ENCODE results near the gene HTR4.

HTR4 gene

DNA sequence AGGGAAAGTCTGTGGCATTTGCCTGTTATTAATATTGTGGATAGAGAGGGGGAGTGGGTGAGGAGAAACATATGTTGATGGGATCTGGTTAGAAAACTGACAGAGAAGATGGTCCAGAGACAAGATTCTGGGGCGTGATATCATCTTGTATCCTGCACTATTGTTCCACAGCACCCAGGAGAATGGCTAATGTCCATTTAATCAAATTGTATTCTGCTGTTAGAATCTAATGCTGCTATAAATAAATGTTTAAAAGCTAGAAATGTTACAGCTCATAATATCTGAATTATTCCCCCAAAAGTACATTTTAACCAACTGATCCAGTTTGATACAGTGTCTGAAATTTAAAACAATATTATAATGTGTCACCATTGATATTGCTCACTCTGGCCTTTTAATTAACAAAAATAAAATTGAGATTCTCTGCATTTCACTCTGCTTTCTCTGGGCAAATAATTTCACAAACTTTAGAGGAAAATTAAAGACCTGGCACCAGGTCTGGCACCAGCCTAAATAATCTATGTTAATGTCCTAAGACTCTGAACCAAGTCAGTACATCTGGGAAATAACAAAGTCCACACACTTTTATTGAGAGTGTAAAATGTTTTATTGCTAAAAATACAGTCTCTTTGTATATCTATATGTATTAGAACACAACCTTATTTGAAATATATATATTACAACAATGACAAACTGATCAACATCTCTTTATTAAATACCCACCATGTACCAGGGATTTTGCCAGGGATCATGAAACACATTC lies 18.8 kb downstream of the HTR4 start:
- no peaks in the 10 kb centered on the region for H3K36me3 Mint-ChIP-seq (ENCODE audit: low read depth)
- TF ChIP-seq, protein P1, sequence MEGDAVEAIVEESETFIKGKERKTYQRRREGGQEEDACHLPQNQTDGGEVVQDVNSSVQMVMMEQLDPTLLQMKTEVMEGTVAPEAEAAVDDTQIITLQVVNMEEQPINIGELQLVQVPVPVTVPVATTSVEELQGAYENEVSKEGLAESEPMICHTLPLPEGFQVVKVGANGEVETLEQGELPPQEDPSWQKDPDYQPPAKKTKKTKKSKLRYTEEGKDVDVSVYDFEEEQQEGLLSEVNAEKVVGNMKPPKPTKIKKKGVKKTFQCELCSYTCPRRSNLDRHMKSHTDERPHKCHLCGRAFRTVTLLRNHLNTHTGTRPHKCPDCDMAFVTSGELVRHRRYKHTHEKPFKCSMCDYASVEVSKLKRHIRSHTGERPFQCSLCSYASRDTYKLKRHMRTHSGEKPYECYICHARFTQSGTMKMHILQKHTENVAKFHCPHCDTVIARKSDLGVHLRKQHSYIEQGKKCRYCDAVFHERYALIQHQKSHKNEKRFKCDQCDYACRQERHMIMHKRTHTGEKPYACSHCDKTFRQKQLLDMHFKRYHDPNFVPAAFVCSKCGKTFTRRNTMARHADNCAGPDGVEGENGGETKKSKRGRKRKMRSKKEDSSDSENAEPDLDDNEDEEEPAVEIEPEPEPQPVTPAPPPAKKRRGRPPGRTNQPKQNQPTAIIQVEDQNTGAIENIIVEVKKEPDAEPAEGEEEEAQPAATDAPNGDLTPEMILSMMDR (IDR thresholded peaks at IDR 0.05; ENCODE audit: unreplicated experiment in 3 of 3), result no peak
- no peak overlapping the region for H3K4me3 Mint-ChIP-seq
- no peak overlapping the region for H3K27ac Mint-ChIP-seq
- H3K4me1 Mint-ChIP-seq, result no peaks in the 10 kb centered on the region
- H3K27me3 Mint-ChIP-seq (ENCODE audit: low read depth), result peaks cover 3% of the 10 kb centered on the region
- no peaks in the 10 kb centered on the region for H3K9me3 Mint-ChIP-seq

DNA sequence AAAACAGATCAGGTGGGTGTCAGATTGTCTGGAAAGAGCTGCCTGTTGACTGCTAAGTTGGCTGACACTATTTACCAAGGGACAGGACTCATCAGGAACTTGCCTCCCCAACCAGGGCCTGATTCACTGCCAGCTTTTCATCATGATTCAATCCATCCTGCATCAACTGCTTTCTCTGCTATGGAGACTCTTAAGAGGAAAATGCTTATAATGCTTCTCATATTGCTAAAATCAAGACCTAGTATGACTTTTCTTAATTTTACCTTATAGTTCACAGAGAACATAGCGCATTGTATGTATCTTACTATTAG lies 21.3 kb downstream of the HTR4 start:
- H3K4me1 Mint-ChIP-seq, result no peaks in the 10 kb centered on the region
- no peak overlapping the region for H3K27ac Mint-ChIP-seq
- TF ChIP-seq, protein P1 (IDR thresholded peaks at IDR 0.05; ENCODE audit: unreplicated experiment in 3 of 3), result no peak
- no peak overlapping the region for H3K4me3 Mint-ChIP-seq
- no peaks in the 10 kb centered on the region for H3K36me3 Mint-ChIP-seq (ENCODE audit: low read depth)
- peaks cover 3% of the 10 kb centered on the region for H3K27me3 Mint-ChIP-seq (ENCODE audit: low read depth)
- no peaks in the 10 kb centered on the region for H3K9me3 Mint-ChIP-seq

DNA sequence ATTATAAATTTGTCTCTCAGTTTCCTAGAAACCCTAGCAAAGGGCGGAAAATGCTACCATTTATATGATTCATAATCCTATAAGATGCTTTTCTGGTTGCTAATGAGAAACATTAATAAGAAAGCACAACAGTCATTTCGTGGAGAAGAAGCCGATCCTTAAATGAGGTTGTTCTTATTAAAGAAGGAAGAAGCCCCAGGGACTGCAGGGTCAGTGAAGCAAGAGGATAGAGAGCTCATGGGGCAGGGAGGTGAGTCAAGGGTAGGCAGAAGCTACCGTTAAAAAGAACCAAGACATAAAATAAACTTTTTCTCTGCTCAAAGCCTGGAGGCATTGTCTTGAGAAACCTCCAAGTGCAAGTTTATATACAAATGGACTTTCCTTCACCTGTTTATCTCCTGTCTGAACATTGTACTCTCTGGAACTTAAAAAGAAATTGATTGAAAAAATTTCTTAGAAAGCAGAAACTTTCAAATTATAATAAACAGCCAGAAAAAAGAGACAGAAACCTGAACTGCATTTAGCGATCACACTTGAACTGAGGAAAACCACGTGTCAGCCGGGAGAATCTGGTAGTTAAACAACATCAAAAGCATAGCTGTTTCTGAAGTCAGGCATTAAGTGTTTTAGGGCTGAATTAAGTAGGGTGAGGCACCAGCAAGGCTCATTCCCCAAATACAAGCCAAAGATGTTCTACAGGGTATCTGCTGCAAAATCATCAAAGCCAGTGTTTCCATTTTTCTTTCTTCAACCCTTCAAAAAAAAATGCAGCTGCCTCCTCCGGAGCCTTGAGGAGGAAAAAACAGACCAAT lies 21.9 kb downstream of the HTR4 start:
- H3K4me1 Mint-ChIP-seq, result no peaks in the 10 kb centered on the region
- TF ChIP-seq, protein P1 (IDR thresholded peaks at IDR 0.05; ENCODE audit: unreplicated experiment in 3 of 3), result no peak
- H3K9me3 Mint-ChIP-seq, result no peaks in the 10 kb centered on the region
- no peaks in the 10 kb centered on the region for H3K36me3 Mint-ChIP-seq (ENCODE audit: low read depth)
- H3K4me3 Mint-ChIP-seq, result no peak overlapping the region
- no peaks in the 10 kb centered on the region for H3K27me3 Mint-ChIP-seq (ENCODE audit: low read depth)
- H3K27ac Mint-ChIP-seq, result no peak overlapping the region

DNA sequence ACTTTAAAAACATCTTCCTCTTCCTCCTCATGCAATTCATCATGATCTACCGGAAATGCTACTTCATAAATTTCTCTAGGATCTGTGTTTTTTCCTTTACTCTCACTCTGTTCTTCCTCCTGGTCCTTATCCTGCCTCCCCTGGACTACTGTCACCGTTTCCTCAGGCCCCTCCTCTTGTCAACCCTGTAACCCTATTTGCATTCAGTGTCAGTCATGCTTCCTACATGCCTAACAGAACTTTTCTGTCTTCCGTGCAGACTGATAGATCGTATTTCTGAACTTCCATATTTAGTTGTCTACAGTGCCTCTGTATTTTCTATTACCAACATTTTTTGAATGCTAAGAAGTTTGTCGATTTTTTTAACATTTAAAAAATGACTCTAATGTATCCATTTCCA lies 27.3 kb downstream of the HTR4 start:
- Mint-ChIP-seq H3K27me3 (ENCODE audit: low read depth) (no peaks in the 10 kb centered on the region), H3K4me1 (no peaks in the 10 kb centered on the region), H3K27ac (no peak overlapping the region), H3K36me3 (ENCODE audit: low read depth) (no peaks in the 10 kb centered on the region), H3K4me3 (no peak overlapping the region), H3K9me3 (no peaks in the 10 kb centered on the region)
- TF ChIP-seq, protein P1 (IDR thresholded peaks at IDR 0.05; ENCODE audit: unreplicated experiment in 3 of 3), result no peak

DNA sequence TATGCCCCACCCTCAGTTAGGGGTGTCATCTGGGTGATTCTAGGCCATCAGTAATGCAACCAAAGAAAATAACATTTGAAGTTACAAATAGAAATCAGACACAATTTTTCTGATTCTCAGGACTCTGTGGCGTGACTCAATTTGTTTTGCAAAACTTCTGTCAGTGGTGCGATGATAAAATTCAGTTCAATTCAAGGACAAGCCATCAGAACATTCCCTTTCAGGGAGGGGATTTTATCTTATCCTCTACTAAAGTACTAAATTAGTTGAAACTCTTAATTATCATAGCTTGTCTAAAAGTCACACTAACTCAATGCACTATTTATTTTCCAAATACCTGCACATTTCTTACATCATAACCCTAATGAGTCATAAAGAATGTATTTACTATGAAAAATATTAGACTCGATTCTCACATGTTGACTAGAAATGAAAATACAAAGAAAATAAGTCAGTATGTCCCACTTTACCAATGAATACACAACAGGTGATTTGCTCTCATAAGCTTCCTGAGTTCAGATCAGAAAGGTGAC lies 28.2 kb downstream of the HTR4 start:
- Mint-ChIP-seq H3K9me3 (no peaks in the 10 kb centered on the region), H3K27me3 (ENCODE audit: low read depth) (no peaks in the 10 kb centered on the region), H3K4me3 (no peak overlapping the region), H3K36me3 (ENCODE audit: low read depth) (no peaks in the 10 kb centered on the region), H3K4me1 (no peaks in the 10 kb centered on the region), H3K27ac (no peak overlapping the region)
- TF ChIP-seq, protein P1 (IDR thresholded peaks at IDR 0.05; ENCODE audit: unreplicated experiment in 3 of 3), result no peak
